ENCODE results near the gene XYLT2.
"Not testable (repeated sequence)": the region's sequence is repeated elsewhere in the genome, so short reads cannot be mapped to it uniquely, and the experiment has no call there.

XYLT2 gene

DNA sequence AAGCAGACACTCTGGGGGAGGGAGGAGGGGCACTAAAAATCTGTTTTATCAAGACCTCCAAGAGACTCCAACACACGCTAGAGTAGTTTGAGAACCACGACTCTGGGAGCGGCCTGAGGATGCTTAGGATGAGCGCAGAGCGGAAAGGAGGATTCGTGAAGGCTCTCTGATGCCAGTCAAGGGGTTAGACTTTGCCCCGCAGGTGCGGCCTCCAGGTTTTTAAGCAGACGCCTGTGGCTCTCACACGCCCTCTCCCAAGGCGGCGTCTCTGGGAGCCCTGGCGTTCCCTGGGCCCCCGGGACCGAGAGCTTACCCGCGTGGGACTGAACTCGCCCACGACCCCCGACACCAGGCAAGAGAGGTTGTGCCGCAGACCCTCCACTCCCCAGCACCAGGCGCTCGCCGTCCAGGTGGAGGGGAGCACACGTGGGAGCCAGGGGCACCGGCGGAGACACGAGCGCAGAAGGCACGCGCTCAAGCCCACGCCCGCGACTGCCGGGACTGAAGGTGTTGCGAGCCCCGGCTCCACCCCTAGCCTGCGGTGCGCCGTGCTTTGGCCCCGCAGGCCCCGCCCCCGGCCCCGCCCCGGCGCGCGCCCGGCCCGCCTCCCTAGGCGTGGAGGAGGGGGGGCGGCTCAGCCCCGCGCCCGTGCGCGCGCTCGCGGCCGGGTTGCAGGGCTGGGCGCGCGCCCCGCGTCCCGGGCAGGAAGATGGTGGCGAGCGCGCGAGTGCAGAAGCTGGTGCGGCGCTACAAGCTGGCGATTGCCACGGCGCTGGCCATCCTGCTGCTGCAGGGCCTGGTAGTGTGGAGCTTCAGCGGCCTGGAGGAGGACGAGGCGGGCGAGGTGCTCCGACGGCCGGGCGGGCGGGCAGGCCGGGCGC, at the start of gene XYLT2:
Gene XYLT2 (plus strand): TSS at position 695 of the 881 bp plus-strand sequence. CDS start 15 bp downstream, at position 710.
- DNase-seq: peak; percentile 53 to 86

- peak; percentile 32 to 39 for DNase-seq
These were observed 48.5 kb upstream of the XYLT2 start for GRCh38 chr17:50297407-50297865.

- DNase-seq: no peak
These were observed 47.9 kb upstream of the XYLT2 start for GRCh38 chr17:50298018-50298417.

GRCh38 chr17:50299776-50300175, 46.1 kb upstream of the XYLT2 start:
- DNase-seq: no peak

DNA sequence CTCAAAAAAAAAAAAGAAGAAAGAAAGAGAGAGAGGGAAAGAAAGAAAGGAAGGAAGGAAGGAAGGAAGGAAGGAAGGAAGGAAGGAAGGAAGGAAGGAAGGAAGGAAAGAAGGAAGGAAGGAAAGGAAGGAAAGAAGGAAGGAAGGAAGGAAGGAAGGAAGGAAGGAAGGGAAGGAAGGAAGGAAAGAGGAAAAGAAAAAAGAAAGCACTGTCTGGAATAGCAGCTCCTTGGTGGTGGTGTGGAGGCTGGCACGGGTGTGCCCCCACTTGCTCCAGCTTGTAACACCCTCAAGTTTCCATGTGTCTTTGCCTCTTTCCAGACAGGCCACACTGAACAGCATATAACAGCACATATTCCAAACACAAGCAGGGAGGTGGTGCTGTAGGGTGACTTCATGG, 45.1 kb upstream of the XYLT2 start:
- not testable (repeated sequence) for DNase-seq

GRCh38 chr17:50301891-50302584, 43.9 kb upstream of the XYLT2 start:
- DNase-seq: no peak

GRCh38 chr17:50303051-50303450, 42.9 kb upstream of the XYLT2 start:
- DNase-seq: no peak

GRCh38 chr17:50303596-50303995, 42.3 kb upstream of the XYLT2 start:
- DNase-seq: no peak

DNA sequence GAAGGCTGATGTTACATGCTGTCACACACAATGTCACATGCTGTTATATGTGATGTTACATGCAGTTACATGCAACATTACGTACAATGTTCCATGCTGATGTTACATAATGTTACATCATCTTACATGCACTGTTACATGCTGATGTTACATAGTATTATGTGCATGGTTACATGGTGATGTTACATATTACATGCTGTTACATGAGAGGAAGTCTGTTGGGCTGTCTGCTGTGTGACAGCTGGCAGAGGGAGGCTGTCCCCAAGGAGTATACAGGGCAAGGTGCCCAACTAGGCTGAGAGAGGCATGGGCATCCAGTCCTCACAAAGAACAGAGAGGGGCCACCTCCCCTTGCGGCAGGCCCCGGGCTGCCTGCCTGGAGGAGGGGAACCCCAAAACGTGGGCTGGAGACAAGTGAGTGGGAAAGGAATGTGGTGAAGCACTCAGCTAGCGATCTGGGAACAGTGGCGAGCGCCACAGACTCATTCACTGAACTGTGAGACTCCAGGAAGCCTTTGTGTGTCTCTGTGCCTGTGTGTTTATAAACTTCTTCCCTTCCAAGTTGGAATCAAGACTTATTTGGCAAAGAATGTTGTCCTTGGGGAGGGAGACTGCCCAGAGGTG, 41.0 kb upstream of the XYLT2 start:
- DNase-seq: peak in 1 of 2 experiments; percentile 8

GRCh38 chr17:50307654-50308053, 38.3 kb upstream of the XYLT2 start:
- no peak for DNase-seq

GRCh38 chr17:50308666-50309065, 37.3 kb upstream of the XYLT2 start:
- no peak for DNase-seq

GRCh38 chr17:50310455-50311111, 35.3 kb upstream of the XYLT2 start:
- no peak for DNase-seq

- DNase-seq: no peak
These were observed 34.8 kb upstream of the XYLT2 start for GRCh38 chr17:50311112-50311460.

GRCh38 chr17:50311483-50311882, 34.4 kb upstream of the XYLT2 start:
- DNase-seq: no peak

DNA sequence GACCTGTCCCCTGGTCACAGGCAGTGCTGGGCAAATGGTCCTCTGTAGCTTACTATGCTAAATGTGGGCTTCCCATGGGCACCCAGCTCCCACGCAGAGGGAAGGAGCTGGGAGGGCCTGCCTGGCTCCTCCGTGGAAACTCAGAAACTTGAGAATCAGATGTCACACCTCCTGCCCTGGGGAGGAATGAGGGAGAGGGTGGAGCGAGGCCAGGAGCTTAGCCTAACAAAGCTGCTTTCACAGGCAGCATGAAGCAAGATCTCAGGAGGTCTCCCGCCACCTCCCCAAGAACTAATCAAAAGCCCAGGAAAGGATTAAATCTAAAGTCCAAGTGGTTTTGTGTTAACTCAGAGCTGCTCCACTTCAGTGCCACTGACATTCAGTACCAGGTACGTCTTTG, 33.6 kb upstream of the XYLT2 start:
- no peak for DNase-seq

- no peak for DNase-seq
These were observed 31.4 kb upstream of the XYLT2 start for GRCh38 chr17:50314456-50315011.

DNA sequence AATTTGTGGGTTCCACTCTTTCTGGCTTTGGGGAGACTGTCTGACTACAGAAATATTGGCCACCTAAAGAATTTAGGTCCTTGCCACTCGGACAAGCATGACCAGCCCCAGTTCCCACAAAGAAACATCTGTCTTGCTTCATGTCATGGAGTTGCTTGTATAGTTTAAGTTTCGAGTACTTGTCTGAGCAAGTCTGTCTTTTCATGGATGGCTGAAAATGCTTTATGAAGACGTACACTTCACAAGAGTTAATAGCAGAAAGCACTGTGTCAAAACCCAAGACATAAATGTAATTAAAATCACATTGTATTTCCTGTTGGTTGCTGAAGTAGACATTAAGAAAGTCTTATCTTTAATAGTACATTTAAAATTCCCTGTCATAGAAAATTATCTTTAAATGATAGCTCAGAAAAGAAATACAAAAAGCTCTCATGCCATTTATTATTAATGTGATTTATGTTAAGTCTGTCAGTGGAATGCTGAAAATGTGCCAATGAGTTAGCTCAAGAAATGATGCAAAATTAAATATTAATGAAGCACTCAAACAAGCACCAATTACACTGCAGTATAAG, 29.8 kb upstream of the XYLT2 start:
- no peak for DNase-seq

DNA sequence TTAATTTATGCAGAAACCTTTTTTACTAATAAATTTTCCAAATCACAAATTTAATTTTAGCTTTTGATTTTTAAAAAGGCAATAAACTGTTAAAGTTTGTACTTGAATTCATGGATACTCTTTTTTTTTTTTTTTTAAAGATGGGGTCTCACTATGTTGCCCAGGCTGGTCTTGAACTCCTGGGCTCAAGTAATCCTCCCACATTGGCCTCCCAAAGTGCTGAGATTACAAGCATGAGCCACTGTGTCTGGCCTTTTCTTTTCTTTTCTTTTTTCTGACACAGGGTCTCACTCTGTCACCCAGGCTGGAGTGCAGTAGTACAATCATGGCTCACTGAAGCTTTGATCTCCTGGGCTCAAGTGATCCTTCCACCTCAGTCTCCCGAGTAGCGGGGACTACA, 29.3 kb upstream of the XYLT2 start:
- DNase-seq: not testable (repeated sequence)

DNA sequence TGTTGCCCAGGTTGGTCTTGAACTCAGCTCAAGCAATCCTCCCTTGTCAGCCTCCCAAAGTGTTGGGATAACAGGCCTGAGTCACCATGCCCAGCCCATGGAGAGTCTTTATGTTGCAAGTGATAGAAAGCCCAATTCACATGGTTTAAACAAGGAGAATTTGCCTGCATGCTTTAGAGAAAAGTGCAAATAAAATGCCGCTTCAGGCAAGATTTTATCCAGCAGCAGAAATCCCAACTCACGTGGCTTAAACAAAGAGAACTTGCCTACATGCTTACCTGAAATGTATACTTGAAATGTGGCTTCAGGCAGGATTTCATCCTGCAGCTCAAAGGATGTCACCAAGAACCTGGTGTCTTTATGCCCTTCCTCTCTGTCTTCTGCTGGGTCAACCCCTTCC, 28.8 kb upstream of the XYLT2 start:
- DNase-seq: no peak

DNA sequence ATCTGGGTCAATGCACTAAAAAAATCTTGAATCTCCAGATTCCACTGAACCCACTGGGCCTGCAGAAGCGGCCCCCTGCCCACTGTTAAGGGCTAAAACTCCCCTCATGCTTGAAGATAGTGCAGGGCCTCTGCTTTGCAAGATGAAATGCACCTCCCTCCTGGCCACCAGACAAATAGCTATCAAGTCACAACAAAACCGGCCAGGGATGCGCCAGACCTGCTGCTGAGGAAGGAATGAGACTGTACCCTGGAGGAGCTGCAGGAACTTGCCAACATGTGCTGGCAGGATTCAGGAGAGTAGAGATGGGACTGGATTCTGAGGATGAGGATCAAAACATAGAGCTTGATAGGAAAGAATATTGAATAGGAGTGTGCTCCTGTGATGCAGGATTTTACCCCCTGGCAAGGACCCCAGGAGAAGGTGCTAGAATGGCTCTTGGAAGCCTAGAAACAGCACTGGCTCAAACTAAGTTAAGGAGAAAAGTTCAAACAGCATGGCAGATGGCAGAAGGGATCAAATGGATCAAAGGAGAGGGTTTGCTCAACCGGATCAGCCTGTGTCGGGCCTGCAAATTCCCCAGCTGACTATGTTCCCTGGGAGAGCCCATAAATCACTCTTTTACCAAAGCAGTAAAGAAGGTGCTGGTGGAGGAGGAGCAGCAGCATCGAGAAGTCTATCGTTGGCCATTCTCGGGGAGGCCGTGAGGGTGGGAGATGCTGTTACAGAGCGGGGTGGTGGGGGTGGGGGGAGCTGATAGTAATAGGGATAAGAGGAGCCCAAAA, 27.2 kb upstream of the XYLT2 start:
- DNase-seq: no peak

DNA sequence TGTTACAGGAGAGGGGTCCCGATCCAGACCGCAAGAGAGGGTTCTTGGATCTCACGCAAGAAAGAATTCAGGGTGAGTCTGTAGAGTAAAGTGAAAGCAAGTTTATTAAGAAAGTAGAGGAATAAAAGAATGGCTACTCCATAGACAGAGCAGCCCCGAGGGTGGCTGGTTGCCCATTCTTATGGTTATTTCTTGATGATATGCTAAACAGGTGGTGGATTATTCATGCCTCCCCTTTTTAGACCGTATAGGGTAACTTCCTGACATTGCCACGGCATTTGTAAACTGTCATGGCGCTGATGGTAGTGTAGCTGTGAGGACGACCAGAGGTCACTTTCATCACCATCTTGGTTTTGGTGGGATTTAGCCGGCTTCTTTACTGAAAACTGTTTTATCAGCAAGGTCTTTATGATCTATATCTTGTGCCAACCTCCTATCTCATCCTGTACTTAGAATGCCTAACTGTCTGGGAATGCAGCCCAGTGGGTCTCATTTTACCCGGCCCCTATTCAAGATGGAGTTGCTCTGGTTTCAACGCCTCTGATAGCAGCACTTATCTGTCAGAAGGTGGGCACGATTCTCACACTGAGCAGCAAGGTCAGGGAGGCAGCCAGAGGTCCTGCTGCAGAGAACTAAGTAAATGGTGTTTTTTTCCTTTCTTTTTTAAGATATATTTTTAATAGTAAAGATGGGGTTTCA, 26.5 kb upstream of the XYLT2 start:
- no peak for DNase-seq
